HG03159 (cell line): ENCODE measurements around the gene INPP5E.

Experiments used
- ATAC-seq: cut with Tn5 transposase; IDR thresholded peaks from one replicate; pipeline ENCODE4 v1.9.1; 2021; ENCODE audit warnings: mild to moderate bottlenecking, moderate library complexity; ENCODE audit not compliant: unreplicated experiment

Gene INPP5E

DNA sequence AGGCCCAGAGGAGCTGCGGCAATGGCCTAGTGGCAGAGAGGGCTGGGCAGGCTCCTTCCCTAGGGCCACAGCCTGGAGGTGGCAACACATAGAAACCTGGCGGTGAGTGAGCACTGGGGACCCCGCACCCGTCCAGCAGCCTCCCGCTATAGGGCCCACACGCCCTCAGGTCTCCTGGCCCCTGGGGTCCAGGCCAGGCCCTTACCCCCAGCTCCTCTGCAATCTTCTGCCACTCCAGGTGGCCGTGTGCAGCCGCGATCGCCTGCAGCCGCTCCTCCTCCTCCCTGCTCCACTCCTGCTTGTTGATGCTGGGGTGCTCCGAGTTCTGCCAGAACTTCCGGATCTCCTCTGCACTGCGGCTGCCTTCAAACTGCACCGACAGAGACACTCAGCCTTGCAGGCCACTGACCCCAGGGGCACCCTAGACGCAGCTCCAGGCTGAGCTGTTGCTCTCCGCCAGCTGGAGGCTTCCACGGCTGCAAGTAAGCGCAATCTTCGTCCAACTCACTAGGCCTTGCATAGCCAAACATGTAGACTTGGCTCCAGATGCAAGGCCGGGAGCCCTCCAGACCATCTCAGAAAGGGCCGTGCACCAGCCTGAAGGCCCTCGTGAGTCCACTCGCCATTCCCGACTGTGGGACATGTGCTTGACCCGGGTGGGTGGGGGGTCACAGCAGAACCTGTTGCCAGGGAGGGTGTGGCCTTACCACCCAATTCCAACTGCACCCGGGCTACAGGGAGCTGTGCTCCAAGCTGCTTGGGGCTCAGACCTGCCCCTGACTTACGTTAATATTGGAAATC lies 47.7 kb downstream of the INPP5E start:
- ATAC-seq = no peak

DNA sequence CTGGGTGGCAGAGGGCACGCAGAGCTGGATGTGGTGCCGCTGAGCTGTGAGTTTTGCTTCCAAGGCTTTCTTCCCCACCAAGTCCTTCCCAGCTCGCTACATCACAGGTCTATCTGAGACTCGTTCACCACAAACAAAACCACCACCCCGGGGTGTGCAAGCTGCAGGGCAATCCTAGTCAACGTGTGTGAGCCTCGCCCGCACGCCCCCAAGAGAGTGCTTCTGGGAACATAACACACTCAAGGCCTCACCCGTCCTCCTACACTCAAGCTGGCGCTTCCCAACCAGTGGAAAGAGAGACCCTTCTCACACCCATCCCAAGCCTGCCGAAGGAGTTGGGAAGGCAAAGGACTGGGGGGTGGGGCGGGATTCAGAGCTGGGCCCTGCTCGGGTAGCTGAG lies 50.2 kb downstream of the INPP5E start:
- ATAC-seq = no peak

DNA sequence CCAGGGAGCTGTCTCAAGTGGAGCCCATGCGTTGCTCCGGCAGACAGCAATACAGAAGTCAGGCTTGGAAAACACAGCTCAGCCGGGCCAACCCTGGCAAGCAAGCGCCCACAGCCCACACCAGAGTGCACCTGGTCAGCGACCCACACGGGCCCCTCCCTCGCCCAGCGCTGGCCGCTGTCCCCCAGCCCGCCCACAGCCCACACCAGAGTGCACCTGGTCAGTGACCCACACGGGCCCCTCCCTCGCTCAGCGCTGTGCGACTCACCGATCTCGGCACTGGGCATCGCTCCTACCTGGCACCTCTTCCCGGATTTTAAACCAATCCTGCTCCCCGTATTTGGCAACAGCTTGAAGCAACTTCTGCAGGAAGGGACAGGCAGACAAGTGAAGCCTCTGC lies 52.4 kb downstream of the INPP5E start:
- no peak for ATAC-seq

DNA sequence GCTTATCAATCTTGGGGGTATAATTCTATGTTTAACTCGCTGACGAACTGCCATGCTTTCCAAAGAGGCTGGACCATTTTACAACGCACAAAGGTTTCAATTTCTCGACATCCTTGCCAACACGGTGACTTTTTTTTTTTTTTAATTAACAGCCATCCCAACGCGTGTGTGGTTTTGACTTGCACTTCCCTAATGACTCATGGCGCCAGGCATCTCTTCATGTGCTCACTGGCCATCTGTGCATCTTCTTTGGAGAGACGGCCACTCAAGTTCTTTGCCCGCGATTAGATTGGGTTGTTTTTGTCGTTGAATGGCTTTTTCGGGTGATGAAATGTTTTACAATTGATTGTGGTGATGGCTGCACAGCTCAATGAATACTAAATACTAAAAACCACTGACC lies 53.6 kb downstream of the INPP5E start:
- ATAC-seq = no peak

DNA sequence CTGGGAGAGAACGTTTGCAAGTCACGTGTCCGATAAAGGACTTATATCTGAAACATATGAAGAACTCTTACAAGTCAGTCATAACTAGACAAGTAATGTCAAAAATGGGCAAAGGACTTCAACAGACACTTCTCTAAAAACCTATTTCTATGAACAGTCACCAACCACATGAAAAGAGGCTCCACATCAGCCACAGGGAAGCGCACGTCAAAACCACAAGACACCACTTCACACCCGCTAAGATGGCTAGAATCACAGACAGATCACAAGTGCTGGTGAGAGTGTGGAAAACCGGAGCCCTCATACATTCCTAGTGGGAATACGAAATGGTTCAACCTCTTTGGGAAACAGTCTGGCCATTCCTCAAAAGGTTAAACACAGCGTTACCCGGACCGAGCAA lies 54.6 kb downstream of the INPP5E start:
- no peak for ATAC-seq

DNA sequence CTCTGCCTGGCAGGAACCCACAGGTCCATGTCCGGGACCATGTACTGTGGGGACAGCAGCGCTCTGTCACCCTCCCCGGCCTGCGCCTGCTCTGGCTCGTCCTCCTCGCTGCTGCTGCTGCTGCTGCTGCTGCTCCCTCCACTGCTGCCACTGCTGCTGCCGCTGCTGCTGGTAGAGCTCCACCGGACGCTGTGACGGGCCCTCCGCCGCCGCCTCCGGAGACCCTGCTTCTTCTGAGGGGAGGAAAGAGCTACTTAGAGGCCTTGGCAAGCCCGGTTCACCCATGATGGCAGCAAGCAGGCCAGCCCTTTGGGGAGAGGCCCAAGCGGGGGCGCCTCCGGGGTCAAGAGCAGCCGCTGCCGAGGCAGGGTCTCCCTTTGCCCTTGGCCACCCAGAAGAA lies 56.2 kb downstream of the INPP5E start:
- ATAC-seq = no peak

DNA sequence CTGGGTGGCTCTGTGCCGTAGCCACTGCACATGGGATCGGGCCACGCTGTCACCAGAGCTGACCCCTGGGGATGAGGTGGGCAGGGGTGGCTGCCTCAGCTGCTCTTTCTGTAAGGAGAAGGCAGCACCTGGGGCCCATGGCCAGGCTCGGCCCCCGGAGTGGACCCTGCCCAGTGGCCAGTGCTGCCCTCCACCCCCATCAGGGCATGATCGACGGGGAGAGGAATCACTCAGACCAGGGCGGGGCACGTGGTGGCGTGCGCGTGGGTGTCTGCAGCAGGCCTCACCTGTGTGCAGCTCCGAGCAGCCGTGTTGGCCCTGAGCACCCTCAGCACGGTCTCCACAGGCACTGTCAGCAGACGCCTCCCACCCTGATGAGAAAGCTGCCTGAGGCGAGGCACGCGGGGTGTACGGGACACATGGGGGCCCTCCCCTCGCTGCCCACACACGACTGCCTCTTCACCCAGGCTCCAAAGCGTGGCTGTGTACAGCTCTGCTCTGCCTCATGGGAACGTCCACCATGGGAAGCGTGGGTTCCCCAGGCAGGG lies 57.6 kb downstream of the INPP5E start:
- no peak for ATAC-seq

DNA sequence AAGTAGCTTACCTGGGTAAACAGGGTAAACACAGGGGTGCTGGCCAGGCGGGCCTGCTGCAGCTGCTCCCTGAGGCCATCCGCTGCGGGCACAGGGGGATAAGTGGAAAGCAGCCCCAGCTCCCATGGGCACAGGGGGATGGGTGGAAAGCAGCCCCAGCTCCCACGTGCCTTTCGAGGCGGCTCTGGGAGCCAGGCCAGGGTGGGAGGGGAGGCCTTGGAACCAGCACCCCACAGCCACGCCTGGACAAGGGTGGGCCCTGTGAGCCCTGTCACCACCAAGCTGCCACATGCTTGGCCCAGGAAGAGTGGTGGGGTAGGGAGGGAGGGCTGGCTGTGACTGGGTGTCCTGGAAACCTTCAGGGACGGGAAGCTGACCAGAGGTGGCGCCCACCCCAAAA lies 58.3 kb downstream of the INPP5E start:
- ATAC-seq = no peak

DNA sequence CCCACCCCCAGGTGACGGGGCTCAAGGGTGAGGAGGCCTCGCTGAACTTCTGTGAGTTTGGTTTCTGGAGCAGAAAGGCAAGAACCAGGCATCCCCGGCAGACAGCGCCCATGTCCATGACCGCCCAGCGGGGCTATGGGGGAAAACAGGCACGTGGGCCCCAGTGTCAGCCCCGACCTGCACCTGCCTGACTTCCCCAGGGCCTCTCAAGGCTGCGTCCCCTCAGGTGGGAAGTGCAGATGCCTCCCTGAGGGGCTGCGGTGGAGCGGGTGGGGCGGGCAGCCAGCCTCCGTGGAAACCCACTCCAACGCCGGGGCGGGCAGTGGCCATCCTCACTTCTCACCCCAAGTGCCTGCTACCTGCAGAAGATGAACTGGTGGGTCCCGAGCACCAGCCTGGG lies 59.3 kb downstream of the INPP5E start:
- no peak for ATAC-seq

DNA sequence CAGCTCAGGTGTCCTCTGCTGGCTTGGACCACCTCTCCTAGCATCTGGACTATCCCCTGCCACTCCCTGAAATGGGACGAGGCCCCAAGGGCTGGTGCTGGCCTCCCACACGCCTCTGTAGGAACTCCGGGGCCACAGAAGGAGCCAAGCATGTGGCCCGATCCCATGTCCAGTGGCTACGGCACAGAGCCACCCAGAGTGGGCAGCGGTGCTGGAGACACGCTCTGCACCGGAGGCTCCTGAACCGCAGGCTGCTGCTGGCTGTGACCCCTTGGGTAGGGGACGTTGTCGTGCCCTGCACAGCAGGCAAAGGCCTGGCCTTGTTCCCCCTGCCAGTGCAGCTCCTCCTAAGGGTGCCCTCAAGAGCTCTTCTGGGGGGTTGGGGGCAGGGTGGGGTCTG lies 59.8 kb downstream of the INPP5E start:
- ATAC-seq = no peak

DNA sequence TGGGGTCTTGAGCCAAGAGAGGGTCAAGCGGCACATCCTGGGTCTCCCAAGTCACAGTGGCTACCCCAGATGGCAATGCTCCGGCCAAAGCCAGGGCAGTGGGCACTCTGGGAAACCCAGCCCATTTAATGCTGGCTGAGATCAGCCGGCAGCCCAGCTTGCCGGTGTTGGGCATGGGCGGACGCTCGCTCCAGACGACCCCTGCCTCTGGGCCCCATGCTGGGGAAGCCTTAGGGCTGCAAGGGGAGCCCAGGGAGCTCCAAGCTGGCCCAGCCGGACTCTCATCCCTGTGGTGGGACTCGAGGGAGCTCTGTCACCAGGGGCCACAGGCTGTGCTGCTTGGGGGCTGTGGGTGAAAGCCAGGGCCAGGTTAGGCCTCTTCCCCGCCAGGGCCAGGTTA lies 60.2 kb downstream of the INPP5E start:
- ATAC-seq = no peak

DNA sequence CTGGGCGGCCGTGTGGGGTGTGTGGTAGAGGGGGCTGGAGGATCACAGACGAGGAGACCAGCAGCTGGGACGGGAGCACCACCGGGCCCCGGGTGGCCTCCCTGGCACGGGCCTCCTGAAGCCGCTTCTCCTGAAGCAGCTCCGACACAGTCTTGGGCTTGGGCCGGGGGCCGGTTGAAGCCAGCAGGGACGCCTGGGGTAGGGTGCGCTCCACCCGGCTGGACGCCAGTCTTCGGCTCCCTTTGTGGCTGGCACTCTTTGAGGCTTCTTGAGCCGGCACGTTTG lies 60.7 kb downstream of the INPP5E start:
- ATAC-seq = no peak
